Endothelial cell of umbilical vein (primary cell): ENCODE data around the gene SH3RF3. TPM values are rescaled to one million over a fixed set of nuclear protein-coding genes. Genes with fewer than 3 reads are reported as not detected.
A peak's percentile ranks its signal among the peaks of the same experiment; 100 is the strongest.

Experiments
- BruUV-seq: library from RNA; stranded (reverse); fragments of 400-500 nt; replicated peaks from 2 replicates; lab custom pipeline; 2021; lab: Mats Ljungman, UMichigan
- CTCF ChIA-PET: fragments of 300-600, 350-600 bp; sonication (Branson Sonifier 250); formaldehyde crosslinking; loops from one replicate; lab custom pipeline; 2021; ENCODE audit warnings: antibody characterized with exemption, inconsistent platforms; lab: Charles Lee
- POLR2A ChIA-PET: fragments of 300-600, 350-600 bp; sonication (Branson Sonifier 250); formaldehyde crosslinking; loops from one replicate; lab custom pipeline; 2021; ENCODE audit warnings: antibody characterized with exemption, inconsistent platforms; lab: Charles Lee
- DNase-seq: peaks from one replicate; pipeline ENCODE4 v3.0.0-alpha.2; 2011; ENCODE audit warnings: low read depth, low spot score
- FAIRE-seq: peaks from 2 replicates; lab custom pipeline; 2011; peaks lifted over from hg19 to GRCh38; lab: Jason Lieb, UNC
- H2AFZ ChIP-seq: 2 replicates; pipeline ENCODE4 v1.6.0; 2012; ENCODE audit warnings: low read depth, low read length, control low read depth, inconsistent platforms
- H3K27ac ChIP-seq: 2 replicates; pipeline ENCODE4 v1.5.1; 2011; ENCODE audit warnings: low read depth, mild to moderate bottlenecking, control low read depth, low read length, moderate library complexity; ENCODE audit not compliant: insufficient read depth
- H3K27me3 ChIP-seq, 2 experiments: 2 replicates each; pipeline versions ENCODE4 v1.6.0 to v1.6.1; 2011; ENCODE audit warnings: low read length in 2 of 2, mixed read lengths in 1 of 2; ENCODE audit not compliant: control insufficient read depth in 2 of 2, insufficient read depth in 2 of 2
- H3K36me3 ChIP-seq, 2 experiments: 2 replicates in 1 of 2; 3 replicates in 1 of 2; pipeline ENCODE4 v1.5.1; 2011; ENCODE audit warnings: low read length in 2 of 2, mild to moderate bottlenecking in 1 of 2, moderate library complexity in 1 of 2; ENCODE audit not compliant: control insufficient read depth in 2 of 2, insufficient read depth in 2 of 2; ENCODE audit errors: extremely low read depth in 1 of 2
- H3K4me1 ChIP-seq: 3 replicates; pipeline ENCODE4 v1.5.1; 2011; ENCODE audit warnings: mild to moderate bottlenecking, low read length; ENCODE audit not compliant: control insufficient read depth, insufficient read depth; ENCODE audit errors: extremely low read depth
- H3K4me2 ChIP-seq: 2 replicates; pipeline ENCODE4 v1.6.1; 2011; ENCODE audit warnings: low read length, control low read depth, mixed read lengths; ENCODE audit not compliant: insufficient read depth
- H3K4me3 ChIP-seq, 3 experiments: fragments of 200-600 bp in 1 of 3; sonication (generic), shearing (Covaris generic) in 1 of 3; replicated peaks in 1 of 3; 2 replicates each; pipeline ENCODE4 v1.5.1; 2011 to 2016; ENCODE audit warnings: control low read depth in 3 of 3, low read length in 3 of 3, mild to moderate bottlenecking in 2 of 3, inconsistent platforms in 1 of 3, low read depth in 1 of 3, moderate library complexity in 1 of 3; ENCODE audit not compliant: insufficient read depth in 1 of 3
- H3K79me2 ChIP-seq: 2 replicates; pipeline ENCODE4 v1.6.0; 2012; ENCODE audit warnings: low read length, inconsistent platforms; ENCODE audit not compliant: control insufficient read depth, insufficient read depth
- H3K9ac ChIP-seq: replicated peaks from 2 replicates; pipeline ENCODE3; 2011; ENCODE audit warnings: low read length, control low read depth; ENCODE audit not compliant: insufficient read depth; ENCODE audit errors: extremely low read depth
- H3K9me1 ChIP-seq: replicated peaks from 3 replicates; pipeline ENCODE4 v1.6.0; 2011; ENCODE audit warnings: mild to moderate bottlenecking, low read length; ENCODE audit not compliant: control insufficient read depth, insufficient read depth; ENCODE audit errors: extremely low read depth
- H3K9me3 ChIP-seq: replicated peaks from 2 replicates; pipeline ENCODE4 v1.5.1; 2012; ENCODE audit warnings: low read length, inconsistent platforms; ENCODE audit not compliant: control insufficient read depth, insufficient read depth
- H4K20me1 ChIP-seq: replicated peaks from 2 replicates; pipeline ENCODE3; 2011; ENCODE audit warnings: mild to moderate bottlenecking, low read length; ENCODE audit not compliant: control insufficient read depth, insufficient read depth; ENCODE audit errors: extremely low read depth
- EZH2 ChIP-seq: IDR thresholded peaks from 2 replicates; pipeline ENCODE4 v1.6.1; 2012; ENCODE audit warnings: borderline replicate concordance, low read depth, mild to moderate bottlenecking, moderate library complexity, low read length, inconsistent platforms; ENCODE audit not compliant: severe bottlenecking
- GATA2 ChIP-seq: IDR thresholded peaks from 2 replicates; pipeline ENCODE4 v1.7.0; 2011; ENCODE audit warnings: low read depth, mild to moderate bottlenecking, moderate library complexity, mixed read lengths, low read length; ENCODE audit not compliant: insufficient read length, insufficient read depth
- MYC ChIP-seq: IDR thresholded peaks from one replicate; pipeline ENCODE4 v1.6.1; 2011; ENCODE audit warnings: mild to moderate bottlenecking, low read depth, low read length
- POLR2AphosphoS5 ChIP-seq: IDR thresholded peaks from 2 replicates; pipeline ENCODE4 v1.6.1; 2012; ENCODE audit warnings: low read depth, mild to moderate bottlenecking, control low read depth, low read length, moderate library complexity; ENCODE audit not compliant: insufficient read depth
- dilution Hi-C: fragments of 300-500 bp; cut with MboI; formaldehyde crosslinking; loops from one replicate; pipeline ENCODE4 v1.15.0; 2019; ENCODE audit warnings: low sequenced_read_pairs; ENCODE audit not compliant: extremely low pct_ligation_motif_present
- intact Hi-C: fragments of 100-400 bp; cut with micrococcal nuclease; formaldehyde crosslinking; loops from one replicate; pipeline ENCODE4 v1.10.0; 2022
- polyA plus RNA-seq, 4 experiments: library from polyadenylated mRNA; depleted of rRNA in 3 of 4; stranded (reverse) in 3 of 4; unstranded in 1 of 4; fragments of >200 nt; gene quantifications; 2 replicates each; pipeline versions ENCODE4 v1.2.1 to v1.2.3, GENCODE V29; 2011 to 2012; ENCODE audit warnings: missing spikeins in 1 of 4
- total RNA-seq: library from RNA; stranded (reverse); gene quantifications from 2 replicates; pipeline ENCODE4 v1.2.3, GENCODE V29; 2021
- TF ChIP-seq, protein P1 (sequence below): IDR thresholded peaks from 2 replicates; pipeline ENCODE4 v1.6.1; 2011; ENCODE audit not compliant: insufficient read depth, insufficient read length
- TF ChIP-seq, protein P2 (sequence below), 2 donors: IDR thresholded peaks; 1 replicate in 1 of 2; 2 replicates in 1 of 2; pipeline ENCODE4 v1.5.1; 2011; ENCODE audit warnings: low read length in 2 of 2, mild to moderate bottlenecking in 2 of 2, moderate library complexity in 2 of 2, control low read depth in 1 of 2, inconsistent platforms in 1 of 2, low read depth in 1 of 2; ENCODE audit not compliant: insufficient read depth in 1 of 2; ENCODE audit errors: extremely low read depth in 1 of 2

The SH3RF3 gene
- total and polyA plus RNA-seq, 2 donors (not counting 3 experiments of a cell fraction or from before 2014, with no cell fraction given): 3.8 to 14.7 TPM

DNA sequence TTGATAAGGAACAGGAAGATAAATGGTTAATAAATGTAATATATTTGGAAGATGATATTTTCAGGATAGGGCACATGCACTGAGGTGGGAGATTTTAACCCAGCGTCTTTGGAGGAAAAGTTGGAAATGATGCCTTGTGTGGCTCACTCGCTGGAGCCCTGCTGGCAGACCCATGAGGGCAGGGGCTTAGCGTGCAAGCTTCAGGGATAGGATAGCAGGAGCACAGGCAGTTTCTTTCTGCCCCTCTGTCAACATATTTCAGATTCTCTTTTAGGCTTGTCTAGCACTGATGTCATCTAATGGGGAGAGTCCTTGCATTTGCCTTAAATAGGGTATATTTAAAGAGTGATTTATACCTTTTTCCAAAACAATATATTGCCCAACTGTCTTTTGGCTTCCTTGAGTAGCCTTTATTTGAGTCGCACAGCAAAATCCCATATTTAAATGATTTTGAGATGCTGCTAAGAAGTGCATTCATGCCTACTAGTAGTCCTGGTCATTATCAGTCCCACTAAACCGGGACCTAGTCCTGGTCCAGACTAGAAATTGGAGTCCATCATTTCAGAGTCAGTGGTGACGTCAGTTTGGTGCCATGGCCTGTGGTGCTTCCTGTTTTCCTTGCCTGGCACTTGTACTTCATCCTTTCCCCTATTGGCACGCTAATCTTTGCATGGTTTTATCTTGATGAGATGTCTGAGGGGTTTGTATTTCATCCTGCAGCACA is 45.8 kb downstream of the SH3RF3 start:
- TF ChIP-seq, protein P1, sequence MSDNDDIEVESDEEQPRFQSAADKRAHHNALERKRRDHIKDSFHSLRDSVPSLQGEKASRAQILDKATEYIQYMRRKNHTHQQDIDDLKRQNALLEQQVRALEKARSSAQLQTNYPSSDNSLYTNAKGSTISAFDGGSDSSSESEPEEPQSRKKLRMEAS: no peak
- peak; percentile 15 for TF ChIP-seq GATA2

DNA sequence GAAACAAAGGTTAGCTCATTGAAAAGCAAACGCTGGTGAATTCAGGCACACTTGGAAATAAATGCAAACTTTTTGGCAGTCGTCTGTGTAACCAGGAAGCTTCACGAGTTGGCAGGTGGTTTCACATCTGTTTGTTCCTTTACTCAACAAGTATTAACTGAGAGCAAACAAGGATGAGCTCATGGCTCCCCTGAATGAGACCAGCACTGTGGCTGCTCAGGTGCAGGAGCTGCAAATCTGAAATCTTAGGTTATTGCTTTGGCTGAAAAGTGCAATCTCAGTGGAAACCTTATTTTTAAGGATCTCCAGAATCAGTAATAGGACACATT is 46.3 kb downstream of the SH3RF3 start:
- Histone ChIP-seq H3K9me3 (no peaks in the 10 kb centered on the region), H3K4me3 (no peak overlapping the region), H3K27ac (peak overlapping the region; percentile 90), H2AFZ (no peak overlapping the region), H4K20me1 (no peaks in the 10 kb centered on the region), H3K27me3 (no peaks in the 10 kb centered on the region), H3K79me2 (peaks cover 60% of the 10 kb centered on the region), H3K4me2 (peak overlapping the region; percentile 43), H3K9me1 (no peaks in the 10 kb centered on the region), H3K36me3 (no peaks in the 10 kb centered on the region), H3K9ac (no peak overlapping the region), H3K4me1 (peaks cover 55% of the 10 kb centered on the region)
- peak; percentile 69 for FAIRE-seq
- POLR2A ChIA-PET: no interaction called here
- TF ChIP-seq, protein P1: no peak
- TF ChIP-seq EZH2 (no peak), GATA2 (no peak), MYC (no peak), POLR2AphosphoS5 (no peak)
- TF ChIP-seq, protein P2, sequence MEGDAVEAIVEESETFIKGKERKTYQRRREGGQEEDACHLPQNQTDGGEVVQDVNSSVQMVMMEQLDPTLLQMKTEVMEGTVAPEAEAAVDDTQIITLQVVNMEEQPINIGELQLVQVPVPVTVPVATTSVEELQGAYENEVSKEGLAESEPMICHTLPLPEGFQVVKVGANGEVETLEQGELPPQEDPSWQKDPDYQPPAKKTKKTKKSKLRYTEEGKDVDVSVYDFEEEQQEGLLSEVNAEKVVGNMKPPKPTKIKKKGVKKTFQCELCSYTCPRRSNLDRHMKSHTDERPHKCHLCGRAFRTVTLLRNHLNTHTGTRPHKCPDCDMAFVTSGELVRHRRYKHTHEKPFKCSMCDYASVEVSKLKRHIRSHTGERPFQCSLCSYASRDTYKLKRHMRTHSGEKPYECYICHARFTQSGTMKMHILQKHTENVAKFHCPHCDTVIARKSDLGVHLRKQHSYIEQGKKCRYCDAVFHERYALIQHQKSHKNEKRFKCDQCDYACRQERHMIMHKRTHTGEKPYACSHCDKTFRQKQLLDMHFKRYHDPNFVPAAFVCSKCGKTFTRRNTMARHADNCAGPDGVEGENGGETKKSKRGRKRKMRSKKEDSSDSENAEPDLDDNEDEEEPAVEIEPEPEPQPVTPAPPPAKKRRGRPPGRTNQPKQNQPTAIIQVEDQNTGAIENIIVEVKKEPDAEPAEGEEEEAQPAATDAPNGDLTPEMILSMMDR (IDR thresholded peaks at IDR 0.05; ENCODE audit: extremely low read depth in 1 of 2, insufficient read depth in 1 of 2, low read depth in 1 of 2, low read length in 2 of 2): no peak
- dilution Hi-C loops (no loop called here), intact Hi-C loops (no loop called here)
- no TSS peak for BruUV-seq
- DNase-seq: peak; percentile 37
- CTCF ChIA-PET: interaction anchor here (0.8 to 1.5 kb wide), 2 partner anchors 9 to 65 kb away, joined by 3 read pairs; no protein-coding TSS in a partner anchor

More for the DNA sequence above, 45.8 kb downstream of the SH3RF3 start:
- Histone ChIP-seq H3K9ac (peak overlapping the region; percentile 32), H3K4me2 (peak overlapping the region; percentile 43), H3K9me1 (no peaks in the 10 kb centered on the region), H4K20me1 (no peaks in the 10 kb centered on the region), H3K4me1 (peaks cover 55% of the 10 kb centered on the region), H3K36me3 (no peaks in the 10 kb centered on the region), H3K27ac (peak overlapping the region; percentile 90), H3K79me2 (peaks cover 56% of the 10 kb centered on the region), H3K27me3 (no peaks in the 10 kb centered on the region), H3K9me3 (no peaks in the 10 kb centered on the region), H2AFZ (no peak overlapping the region), H3K4me3 (no peak overlapping the region)
- BruUV-seq: no TSS peak
- no peak for FAIRE-seq
- ChIA-PET CTCF (interaction anchor here (0.8 to 1.5 kb wide), 2 partner anchors 9 to 65 kb away, joined by 3 read pairs; no protein-coding TSS in a partner anchor), POLR2A (no interaction called here)
- intact Hi-C loops (no loop called here), dilution Hi-C loops (no loop called here)
- peak; percentile 23 for DNase-seq
